Breast epithelium (tissue), 3 donors: ENCODE measurements around the gene RNF34.

Source experiments
- CTCF ChIP-seq, 3 donors: fragments of 450-650 bp; IDR thresholded peaks; one replicate each; pipeline ENCODE4 v1.5.1; 2016 to 2017; ENCODE audit warnings: antibody characterized with exemption in 3 of 3, mild to moderate bottlenecking in 3 of 3, moderate library complexity in 3 of 3
- POLR2A ChIP-seq: fragments of 450-650 bp; IDR thresholded peaks from one replicate; pipeline ENCODE4 v1.6.1; 2016; ENCODE audit warnings: antibody characterized with exemption, mild to moderate bottlenecking, moderate library complexity
- POLR2AphosphoS5 ChIP-seq, 3 donors: sonication (generic); formaldehyde crosslinking; IDR thresholded peaks; one replicate each; pipeline ENCODE4 v1.6.1; 2017; ENCODE audit warnings: antibody characterized with exemption in 3 of 3

GRCh38 chr12:121420109-121420508 is 20.2 kb downstream of the RNF34 start:
- TF ChIP-seq CTCF (IDR thresholded peaks at IDR 0.05): no peak
- no peak for TF ChIP-seq POLR2A
- no peak for TF ChIP-seq POLR2AphosphoS5 (IDR thresholded peaks at IDR 0.05)
